DMS 273 (cell line): ENCODE measurements around the gene FBXO45.
"Not testable (repeated sequence)": the region's sequence is repeated elsewhere in the genome, so short reads cannot be mapped to it uniquely, and the experiment has no call there.

ENCODE experiments used
- DNase-seq: peaks from one replicate; lab custom pipeline; 2025; ENCODE audit not compliant: unreplicated experiment; lab: John Stamatoyannopoulos, UW

The FBXO45 gene

DNA sequence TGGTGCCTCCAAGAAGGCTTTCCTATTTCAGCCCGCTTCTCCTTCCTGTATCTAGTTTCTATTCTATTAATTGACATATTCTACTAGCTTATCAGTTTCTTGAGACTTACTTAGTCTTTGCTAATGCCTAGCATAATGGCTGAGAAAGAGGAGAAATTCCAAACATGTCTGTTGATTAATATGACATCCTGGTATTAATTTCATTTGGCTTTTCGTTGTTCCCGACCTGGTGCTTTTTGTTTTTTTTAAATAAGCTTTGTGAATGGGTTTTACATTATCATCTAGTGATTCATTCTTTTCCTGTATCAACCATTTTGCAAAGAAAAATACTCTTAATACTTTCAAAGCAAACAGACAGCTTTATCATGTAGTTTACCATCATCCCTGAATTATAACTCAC lies 13.2 kb upstream of the FBXO45 start:
- no peak for DNase-seq

DNA sequence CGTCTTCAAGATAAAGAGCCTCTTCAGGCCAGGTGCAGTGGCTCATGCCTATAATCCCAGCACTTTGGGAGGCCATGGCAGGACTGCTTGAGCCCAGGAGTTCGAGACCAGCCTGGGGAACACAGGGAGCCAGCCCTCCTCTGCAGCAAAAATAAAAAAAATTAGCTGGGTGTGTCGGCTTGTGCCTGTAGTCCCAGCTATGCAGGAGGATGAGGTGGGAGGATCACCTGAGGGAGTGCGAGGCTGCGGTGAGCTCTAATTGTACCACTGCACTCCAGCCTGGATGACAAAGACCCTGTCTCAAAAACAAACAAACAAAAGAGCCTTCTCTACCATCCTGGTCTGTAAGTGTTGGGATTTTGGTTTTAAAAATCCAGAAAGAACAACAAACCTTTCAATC lies 11.2 kb upstream of the FBXO45 start:
- DNase-seq, result no peak

DNA sequence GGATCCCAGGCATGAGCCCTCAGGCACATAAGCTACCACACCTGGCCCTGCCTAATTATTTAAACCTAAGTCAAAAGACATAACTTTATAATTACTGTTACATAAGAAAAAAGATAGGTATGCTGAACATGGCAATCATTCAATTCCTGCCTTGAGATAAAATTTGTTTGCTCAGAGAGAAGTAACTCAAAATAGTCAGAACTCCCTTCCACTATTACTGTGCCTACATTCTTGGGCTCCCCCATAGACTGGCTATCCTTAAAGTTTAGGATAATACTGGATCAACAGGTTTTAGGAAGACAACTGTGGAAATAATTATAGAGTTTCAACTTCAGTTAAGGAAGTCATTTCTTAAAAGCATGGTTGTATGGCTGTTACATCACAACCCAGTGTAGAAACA lies 10.0 kb upstream of the FBXO45 start:
- no peak for DNase-seq

DNA sequence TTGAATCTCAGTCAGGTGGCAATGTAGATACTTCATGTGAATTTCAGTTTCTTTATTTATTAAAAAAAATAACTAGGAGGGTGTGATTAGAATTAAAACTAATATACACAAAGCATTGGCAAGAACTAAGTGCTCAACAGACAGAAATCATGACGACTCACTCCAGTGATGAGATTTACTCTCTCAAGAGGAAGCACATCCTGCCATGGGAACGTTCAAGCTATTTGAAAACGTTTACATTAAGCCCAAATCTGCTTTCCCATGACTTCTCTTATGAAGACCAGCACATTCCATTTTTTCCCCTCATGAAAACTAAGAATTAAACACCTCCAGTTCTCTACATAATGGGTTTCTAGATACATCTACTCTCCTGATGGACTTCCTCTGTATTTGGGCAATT lies 8.6 kb upstream of the FBXO45 start:
- no peak for DNase-seq

DNA sequence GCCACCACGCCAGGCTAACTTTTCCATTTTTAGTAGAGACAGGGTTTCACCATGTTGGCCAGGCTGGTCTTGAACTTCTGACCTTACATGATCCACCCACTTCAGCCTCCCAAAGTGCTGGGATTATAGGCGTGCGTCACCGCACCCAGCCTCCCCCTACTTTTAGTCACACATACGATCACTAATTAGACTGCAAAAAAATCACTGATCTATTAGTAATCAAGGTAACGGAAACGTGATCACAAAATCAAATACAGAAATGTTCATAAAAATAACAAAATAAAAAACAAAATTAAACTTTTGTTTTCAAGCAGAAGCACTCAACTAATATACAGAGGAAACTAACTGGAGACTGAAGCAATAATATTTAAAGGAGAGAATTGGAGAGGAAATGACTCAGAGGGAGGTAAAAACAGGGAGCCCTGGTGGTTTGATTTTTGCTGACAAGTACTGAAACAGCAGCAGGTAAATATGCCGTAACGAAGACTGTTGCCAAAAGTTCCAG lies 4.7 kb upstream of the FBXO45 start:
- no peak for DNase-seq

DNA sequence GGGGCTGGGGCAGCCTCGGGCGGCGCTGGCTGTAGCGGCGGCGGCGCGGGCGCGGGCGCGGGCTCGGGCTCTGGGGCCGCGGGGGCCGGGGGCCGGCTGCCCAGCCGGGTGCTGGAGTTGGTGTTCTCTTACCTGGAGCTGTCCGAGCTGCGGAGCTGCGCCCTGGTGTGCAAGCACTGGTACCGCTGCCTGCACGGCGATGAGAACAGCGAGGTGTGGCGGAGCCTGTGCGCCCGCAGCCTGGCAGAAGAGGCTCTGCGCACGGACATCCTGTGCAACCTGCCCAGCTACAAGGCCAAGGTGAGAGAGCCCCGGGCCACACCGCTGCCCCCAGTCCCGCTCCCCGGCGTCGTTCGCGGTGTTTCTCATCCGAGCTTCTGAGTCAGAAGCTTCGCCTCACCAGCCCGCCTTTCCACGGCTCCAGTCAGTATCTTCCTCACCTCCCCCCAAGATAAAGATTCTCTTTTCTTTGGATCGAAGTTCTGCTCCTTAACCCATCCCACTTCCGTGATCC lies 600 bp downstream of the FBXO45 start:
- DNase-seq, result peak; percentile 80

DNA sequence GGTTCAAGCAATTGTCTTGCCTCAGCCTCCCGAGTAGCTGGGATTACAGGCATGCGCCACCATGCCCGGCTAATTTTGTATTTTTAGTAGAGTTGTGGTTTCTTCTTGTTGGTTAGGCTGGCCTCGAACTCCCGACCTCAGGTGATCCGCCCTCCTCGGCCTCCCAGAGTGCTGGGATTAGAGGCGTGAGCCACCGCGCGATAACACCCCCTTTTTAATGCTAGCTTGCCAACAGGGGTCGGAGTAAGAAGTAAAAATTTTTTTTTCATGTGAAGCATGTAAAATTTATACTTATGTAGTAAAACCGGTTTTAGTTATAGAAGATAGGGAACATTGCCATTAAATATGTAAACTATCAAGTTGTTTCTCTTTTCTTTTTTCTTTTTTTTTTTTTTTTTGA lies 1.9 kb downstream of the FBXO45 start:
- not testable (repeated sequence) for DNase-seq

DNA sequence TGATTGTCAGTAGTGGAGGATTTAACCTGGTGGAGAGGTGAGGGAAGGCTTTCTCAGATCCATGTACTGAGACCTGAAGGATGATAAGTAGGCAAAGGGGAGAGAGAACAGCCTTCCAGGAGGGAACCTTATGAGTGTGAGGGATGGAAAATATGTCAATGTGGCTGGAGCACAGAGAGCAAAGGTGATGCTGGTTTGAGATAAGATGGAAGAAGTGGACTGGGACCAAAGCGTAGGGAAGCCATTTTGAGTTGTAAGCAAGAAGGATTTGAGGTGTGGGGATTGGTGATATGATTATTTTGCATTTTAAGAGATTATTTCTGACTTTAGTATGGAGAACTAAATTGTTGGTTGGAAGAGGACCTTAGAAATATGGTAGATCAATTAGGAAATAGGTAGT lies 3.9 kb downstream of the FBXO45 start:
- DNase-seq, result no peak

DNA sequence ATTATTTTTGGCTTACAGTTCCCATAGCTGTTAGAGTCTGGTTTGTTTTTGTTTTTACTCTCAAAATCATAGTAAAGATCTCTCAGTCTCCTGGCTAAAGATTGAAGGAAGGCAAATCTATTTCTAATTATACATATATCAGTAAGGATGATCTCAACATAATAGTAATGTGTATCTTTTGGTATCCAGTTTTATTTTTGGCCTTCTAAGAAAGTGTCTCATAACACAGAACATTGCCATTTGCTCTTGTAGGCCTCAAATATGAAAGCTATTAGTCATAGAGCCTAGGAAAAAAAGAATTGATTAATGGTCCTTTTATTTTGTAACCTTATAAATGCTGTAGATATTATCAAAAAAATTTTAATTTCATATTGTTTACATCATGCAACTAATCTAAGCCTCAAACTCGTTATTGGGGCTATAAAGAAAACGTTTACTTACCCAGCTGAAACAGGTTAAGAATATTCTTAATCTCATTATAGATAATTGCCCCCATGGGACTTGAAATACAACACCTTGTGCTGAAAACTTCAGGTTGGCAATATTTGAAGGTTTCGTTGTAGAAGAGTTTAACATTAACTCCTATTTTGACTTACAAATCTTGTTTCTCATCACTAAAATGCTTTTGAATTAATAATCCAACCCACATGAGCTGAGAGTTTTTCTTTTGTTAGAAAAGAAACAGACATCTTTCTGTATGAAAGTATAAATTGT lies 16.7 kb downstream of the FBXO45 start:
- DNase-seq, result peak; percentile 63

DNA sequence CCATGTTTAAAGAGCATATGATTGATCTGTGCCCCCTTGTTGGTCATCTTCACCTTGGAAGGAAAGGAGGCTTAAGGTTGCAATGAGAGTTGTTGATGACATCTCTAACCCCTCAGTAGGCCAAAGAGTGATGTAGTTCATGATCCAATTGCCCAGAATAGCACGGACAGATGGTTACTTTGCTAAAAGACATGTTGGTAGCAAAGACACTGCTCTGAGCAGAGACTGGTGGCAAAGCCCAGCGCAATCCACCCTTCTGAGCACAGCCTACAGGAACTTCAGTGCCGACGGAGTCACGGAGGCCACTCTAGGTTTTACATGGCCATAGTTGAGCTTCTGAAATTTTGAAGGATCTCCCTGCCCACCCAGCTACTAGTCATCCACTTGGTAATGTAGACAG lies 21.8 kb downstream of the FBXO45 start:
- DNase-seq, result peak; percentile 38

DNA sequence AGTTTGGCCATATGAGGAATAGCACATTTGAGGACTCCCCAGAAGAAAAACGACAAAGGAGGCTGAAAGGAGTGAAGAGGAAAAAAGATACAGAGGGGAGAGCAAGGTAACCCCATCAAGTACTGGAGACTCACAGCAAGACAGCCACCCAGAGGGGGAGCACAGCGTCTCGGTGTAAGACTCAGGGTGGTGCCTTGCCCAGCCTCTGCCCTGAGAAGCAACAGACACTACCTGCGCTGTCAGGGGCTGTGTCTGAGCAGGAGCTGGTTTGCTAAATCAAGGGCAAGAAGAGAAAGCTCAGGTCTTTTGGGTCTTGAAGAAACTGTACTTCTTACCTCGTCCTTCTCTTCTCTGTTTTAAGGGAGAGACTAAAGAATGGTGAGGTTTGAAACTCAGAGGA lies 27.9 kb downstream of the FBXO45 start:
- DNase-seq, result no peak

DNA sequence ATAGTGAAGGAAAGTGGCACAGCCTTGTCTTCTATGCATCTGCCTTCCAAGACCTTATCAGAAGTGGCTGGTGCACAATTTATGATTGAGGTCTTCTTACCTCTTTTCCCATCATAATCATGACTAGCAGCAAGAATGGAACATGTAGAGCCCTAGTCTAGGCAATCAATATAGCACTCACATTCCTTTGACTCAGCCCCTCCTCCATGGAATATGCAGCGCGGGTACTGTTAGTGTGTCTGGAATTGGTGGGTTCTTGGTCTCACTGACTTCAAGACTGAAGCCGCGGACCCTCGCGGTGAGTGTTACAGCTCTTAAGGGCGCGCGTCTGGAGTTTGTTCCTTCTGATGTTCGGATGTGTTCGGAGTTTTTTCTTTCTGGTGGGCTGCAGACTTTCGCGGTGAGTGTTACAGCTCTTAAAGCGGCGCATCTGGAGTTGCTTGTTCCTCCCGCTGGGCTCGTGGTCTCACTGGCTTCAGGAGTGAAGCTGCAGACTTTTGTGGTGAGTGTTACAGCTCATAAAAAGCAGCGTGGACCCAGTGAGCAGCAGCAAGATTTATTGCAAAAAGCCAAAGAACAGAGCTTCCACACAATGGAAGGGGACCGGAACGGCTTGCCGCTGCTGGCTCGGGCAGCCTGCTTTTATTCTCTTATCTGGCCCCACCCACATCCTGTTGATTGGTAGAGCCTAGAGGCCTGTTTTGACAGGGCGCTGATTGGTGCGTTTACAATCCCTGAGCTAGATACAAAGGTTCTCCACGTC lies 29.7 kb downstream of the FBXO45 start:
- DNase-seq, result not testable (repeated sequence)

DNA sequence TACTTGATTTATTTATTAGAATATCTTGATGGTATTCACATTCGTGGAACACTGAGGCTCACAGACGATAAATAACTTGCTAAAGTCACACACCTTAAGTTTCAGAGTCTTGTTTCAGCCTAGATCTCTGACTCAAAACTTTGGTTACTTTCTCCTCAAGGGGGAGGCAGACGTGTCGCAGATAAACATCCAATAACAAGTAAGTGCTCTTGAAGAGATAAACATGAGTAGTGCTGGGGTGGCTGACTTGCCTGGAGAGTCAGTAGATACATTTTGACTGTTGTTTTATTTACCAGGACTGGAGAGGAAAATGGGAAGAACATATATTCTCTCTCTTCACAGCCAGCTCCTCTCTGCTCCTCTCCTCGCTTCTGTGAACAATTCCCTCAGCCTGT lies 31.3 kb downstream of the FBXO45 start:
- DNase-seq, result no peak

DNA sequence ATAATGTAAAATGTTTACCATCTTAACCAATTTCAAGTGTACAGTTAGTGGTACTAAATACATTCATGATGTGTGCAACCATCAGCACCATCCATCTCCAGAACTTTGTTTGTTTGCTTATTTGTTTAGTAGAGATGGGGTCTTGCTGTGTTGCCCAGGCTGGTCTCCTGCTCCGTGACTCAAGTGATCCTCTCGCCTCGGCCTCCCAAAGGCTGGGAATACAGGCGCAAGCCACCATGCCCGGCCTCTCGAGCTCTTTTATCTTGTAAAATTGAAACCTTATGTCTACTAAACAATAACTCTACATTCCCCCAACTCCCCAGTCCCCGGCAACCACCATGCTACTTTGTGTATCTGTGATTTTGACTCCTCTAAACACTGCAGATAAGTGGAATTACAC lies 31.9 kb downstream of the FBXO45 start:
- no peak for DNase-seq

DNA sequence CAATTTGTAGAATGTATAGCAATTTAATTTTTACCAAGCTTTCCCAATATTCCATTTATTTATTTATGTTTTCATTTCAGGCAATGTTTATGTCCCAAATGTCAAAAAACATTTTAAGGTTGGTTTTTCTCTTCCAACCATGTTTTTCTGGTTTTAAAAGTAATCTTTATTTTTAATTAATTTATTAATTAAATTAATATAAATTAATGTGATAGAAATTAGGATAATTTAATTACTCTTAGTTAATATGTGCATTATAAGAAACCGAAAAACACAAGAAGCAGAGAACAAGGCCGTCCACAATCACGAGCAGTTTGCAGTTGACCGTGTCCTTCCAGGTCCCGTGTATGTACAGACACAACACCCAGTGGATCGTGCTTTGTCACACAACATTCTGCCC lies 34.2 kb downstream of the FBXO45 start:
- DNase-seq, result no peak

DNA sequence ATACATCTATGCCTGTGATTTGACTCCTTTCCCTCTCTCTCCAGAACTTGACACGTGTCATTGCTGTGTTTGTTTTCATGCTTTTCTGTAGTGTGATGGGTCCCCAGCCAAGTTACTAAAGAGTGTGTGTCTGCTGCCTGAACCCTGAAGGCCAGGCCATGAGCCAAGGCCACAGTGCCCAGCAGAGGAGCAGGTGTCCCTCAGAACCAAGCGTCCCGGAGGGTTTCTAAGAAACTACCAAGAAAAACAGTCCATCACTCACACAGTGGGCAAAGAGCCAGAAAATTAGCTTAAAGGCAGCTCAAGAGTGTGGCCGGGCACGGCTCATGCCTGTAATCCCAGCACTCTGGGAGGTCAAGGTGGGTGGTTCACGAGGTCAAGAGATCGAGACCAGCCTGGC lies 35.2 kb downstream of the FBXO45 start:
- peak; percentile 48 for DNase-seq

DNA sequence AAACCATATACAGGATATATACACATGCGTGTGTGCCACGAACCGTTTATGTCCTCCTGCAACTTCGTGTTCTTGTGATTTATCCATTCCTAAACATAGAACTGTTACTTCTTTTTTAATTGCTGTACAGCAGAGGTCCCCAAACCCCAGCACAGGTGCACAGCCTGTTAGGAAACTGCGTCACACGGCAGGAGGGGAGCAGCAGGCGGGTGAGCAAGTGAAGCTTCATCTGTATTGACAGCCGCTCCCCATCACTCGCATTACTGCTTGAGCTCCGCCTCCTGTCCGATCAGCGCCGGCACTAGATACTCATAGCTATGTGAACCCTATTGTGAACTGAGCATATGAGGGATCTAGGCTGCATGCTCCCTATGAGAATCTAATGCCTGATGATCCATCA lies 36.1 kb downstream of the FBXO45 start:
- no peak for DNase-seq

DNA sequence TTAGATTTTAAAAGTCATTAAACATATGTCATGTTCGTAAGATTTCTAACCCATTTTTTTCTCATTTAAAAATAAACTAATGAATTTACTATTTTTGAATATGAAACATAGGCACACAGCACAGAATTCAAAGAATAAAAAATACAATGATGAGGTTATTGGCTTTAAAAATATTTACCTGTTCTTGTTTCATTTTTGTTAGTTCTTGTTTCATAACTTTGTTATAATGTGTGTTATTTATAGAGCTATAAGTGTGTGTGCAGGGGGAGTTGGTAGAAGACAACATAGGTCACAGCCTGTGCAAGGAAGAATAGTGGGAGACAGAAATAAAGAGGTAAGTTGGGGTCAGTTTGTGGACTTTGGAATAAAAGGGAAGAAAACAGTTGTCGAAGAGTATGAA lies 40.2 kb downstream of the FBXO45 start:
- no peak for DNase-seq

DNA sequence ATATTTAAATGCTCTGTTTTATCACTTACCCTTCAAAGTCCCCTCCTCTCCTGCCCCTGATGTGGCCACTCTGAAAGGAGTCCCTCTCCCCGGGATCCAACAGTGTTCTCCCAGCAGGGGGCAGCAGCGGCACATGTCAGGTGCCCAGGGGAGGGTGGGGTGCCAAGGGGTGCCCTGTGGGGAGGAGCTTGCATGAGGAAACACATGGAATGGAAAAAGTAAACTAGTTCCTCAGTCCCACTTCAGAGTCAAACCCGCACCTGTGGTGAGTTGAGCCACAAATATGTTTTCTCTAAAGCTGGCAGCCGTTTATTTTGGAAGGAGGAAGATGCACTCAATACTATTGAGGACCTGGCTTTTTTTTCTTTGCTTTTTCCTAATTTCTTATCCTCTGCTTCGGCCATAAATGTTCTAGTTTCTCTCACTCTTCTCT lies 40.9 kb downstream of the FBXO45 start:
- peak; percentile 97 for DNase-seq

DNA sequence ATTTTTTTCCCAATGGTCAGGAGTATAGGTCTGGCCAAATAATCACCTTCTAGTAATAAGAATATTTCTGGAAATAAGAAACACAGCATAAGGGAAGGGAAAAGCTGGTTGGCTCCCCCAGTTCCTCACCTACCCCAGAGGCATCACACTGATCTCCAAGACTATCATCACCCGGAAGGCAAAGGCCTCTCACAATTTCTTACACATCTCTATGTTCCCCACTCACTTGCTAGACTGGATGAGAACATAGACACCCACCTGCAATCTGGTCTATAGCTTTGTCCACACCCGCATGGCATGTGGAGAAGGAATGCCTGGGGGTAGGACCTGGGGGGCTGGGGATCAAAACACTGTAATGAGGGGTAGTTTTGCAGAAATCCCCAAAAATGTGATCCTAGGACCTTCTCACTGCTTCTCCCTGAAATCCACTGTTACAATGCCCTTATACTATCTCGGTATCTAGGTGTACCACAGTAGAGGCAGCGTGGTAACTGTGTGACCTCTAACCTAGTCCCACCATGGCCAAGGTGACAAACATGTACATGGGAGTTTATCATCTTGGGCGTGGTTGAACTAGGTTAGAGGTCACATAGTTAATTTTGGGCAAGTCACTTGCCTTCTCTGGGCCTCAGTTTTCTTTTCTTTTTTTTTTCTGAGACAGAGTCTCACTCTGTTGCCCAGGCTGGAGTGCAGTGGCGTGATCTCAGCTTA lies 41.5 kb downstream of the FBXO45 start:
- DNase-seq, result no peak

DNA sequence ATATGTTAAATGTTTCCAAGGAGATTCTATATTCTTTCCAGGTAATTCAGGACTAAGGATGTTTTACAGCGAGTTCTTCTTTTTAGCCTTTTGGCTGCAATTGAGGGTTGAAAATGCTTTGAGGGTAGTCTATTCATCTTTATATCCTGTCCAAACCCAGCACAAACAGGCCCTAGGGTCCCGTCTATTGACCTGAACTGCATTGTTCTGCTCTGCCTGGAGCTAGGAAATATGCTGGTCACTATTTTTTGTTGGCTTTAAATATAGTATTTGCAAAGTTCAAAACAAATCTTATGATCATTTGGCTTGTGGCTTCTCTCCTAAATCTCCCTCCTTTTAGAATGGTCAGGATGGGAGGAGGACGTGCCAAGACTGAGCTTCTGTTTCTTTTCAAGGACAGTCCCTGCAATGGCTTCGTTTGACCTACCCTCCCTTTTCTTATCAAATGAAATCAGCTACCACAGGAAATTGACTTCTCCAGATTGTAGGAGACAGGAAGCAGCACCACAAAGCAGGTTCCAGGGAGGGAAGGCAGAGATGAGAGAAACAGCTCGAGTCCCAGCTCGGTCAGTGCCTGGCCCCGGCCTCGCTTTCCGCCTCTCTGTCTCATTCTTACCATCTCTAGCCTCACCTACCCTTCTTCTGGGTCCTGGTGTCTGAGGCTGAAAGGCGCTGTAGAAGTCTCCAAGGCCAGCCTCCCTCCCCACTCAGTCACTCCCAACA lies 43.5 kb downstream of the FBXO45 start:
- DNase-seq, result no peak
